SU-DHL-6 (cell line): Measurements from ENCODE around the gene PJVK.

ENCODE experiments used
- H2AFZ ChIP-seq: fragments of 200-600 bp; sonication (generic); 2 replicates; pipeline ENCODE4 v1.6.1; 2014; ENCODE audit warnings: low read depth, mild to moderate bottlenecking, moderate library complexity, mixed read lengths, antibody characterized with exemption, low read length; ENCODE audit not compliant: severe bottlenecking
- H3F3A ChIP-seq: fragments of 200-600 bp; shearing (Covaris generic); 2 replicates; pipeline ENCODE4 v1.6.0; 2016; ENCODE audit warnings: antibody characterized with exemption, mild to moderate bottlenecking; ENCODE audit not compliant: insufficient read depth
- H3K27ac ChIP-seq: fragments of 200-600 bp; sonication (generic); 2 replicates; pipeline ENCODE4 v1.5.1; 2016; ENCODE audit warnings: low read depth, mild to moderate bottlenecking, low read length, moderate library complexity, mixed read lengths
- H3K27me3 ChIP-seq: fragments of 200-600 bp; sonication (generic), shearing (Covaris generic); 2 replicates; pipeline ENCODE4 v1.6.0; 2014; ENCODE audit warnings: mild to moderate bottlenecking, low read length
- H3K36me3 ChIP-seq: fragments of 200-600 bp; sonication (generic); 2 replicates; pipeline ENCODE4 v1.6.1; 2014; ENCODE audit warnings: mild to moderate bottlenecking, low read length, mixed read lengths
- H3K4me2 ChIP-seq: fragments of 300-600, 200-600 bp; shearing (Covaris generic), sonication (generic); 2 replicates; pipeline ENCODE4 v1.6.0; 2014; ENCODE audit warnings: low read length, low read depth, mild to moderate bottlenecking; ENCODE audit not compliant: poor library complexity, severe bottlenecking
- H3K4me3 ChIP-seq: fragments of 200-600 bp; sonication (generic); 2 replicates; pipeline ENCODE4 v1.5.1; 2014; ENCODE audit warnings: antibody characterized with exemption, low read length, mild to moderate bottlenecking, mixed read lengths; ENCODE audit not compliant: insufficient read depth, poor library complexity, severe bottlenecking
- H3K79me2 ChIP-seq: fragments of 200-600 bp; sonication (generic); 2 replicates; pipeline ENCODE4 v1.6.1; 2014; ENCODE audit warnings: mild to moderate bottlenecking, low read length, moderate library complexity; ENCODE audit not compliant: insufficient read depth
- H3K9ac ChIP-seq: fragments of 200-600 bp; sonication (generic); 2 replicates; pipeline ENCODE4 v1.7.0; 2014; ENCODE audit warnings: mild to moderate bottlenecking, low read length
- H3K9me2 ChIP-seq: fragments of 200-600 bp; sonication (generic); replicated peaks from 2 replicates; pipeline ENCODE4 v1.6.1; 2014; ENCODE audit warnings: low read length; ENCODE audit not compliant: insufficient read depth
- H3K9me3 ChIP-seq: fragments of 200-600 bp; sonication (generic); 2 replicates; pipeline ENCODE4 v1.6.1; 2014; ENCODE audit warnings: low read length, mixed read lengths; ENCODE audit not compliant: insufficient read depth
- H4K20me1 ChIP-seq: fragments of 200-600 bp; sonication (generic); 2 replicates; pipeline ENCODE4 v1.6.1; 2014; ENCODE audit warnings: low read depth, mild to moderate bottlenecking, antibody characterized with exemption, low read length, moderate library complexity, mixed read lengths
- EZH2phosphoT487 ChIP-seq: fragments of 200-600 bp; sonication (generic), shearing (Covaris generic); conservative IDR thresholded peaks from 2 replicates; pipeline ENCODE4 v1.6.1; 2018; ENCODE audit warnings: mild to moderate bottlenecking, antibody characterized with exemption, low read length, moderate library complexity, mixed read lengths
- TF ChIP-seq, protein P1 (sequence below): fragments of 200-600 bp; sonication (generic); IDR thresholded peaks from one replicate; pipeline ENCODE4 v1.5.1; 2017; ENCODE audit warnings: antibody characterized with exemption, mild to moderate bottlenecking, low read length, moderate library complexity; ENCODE audit not compliant: insufficient read depth, poor library complexity, severe bottlenecking

PJVK gene

DNA sequence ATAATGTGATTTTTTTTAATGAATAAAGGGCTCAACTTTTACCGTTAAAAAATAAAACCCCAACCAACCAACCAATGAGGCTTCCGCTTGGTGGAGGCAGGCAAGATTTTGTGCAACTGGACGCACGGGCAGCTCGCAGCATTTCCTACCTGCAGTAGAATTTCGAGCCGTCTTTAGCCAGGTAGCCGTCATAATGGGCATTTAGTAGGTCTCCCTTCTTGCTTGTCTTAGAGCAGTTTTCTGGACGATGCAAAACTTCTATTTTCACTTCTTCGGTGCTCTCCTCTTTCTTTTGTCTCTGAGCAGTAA is 26.9 kb downstream of the PJVK start:
- H3K9ac ChIP-seq: peak overlapping the region; percentile 75
- no peaks in the 10 kb centered on the region for H3K9me3 ChIP-seq
- no peaks in the 10 kb centered on the region for H3K9me2 ChIP-seq
- H4K20me1 ChIP-seq: no peaks in the 10 kb centered on the region
- H2AFZ ChIP-seq: peak overlapping the region; percentile 90
- peaks cover 22% of the 10 kb centered on the region for H3K79me2 ChIP-seq
- TF ChIP-seq EZH2phosphoT487: no peak
- TF ChIP-seq, protein P1, sequence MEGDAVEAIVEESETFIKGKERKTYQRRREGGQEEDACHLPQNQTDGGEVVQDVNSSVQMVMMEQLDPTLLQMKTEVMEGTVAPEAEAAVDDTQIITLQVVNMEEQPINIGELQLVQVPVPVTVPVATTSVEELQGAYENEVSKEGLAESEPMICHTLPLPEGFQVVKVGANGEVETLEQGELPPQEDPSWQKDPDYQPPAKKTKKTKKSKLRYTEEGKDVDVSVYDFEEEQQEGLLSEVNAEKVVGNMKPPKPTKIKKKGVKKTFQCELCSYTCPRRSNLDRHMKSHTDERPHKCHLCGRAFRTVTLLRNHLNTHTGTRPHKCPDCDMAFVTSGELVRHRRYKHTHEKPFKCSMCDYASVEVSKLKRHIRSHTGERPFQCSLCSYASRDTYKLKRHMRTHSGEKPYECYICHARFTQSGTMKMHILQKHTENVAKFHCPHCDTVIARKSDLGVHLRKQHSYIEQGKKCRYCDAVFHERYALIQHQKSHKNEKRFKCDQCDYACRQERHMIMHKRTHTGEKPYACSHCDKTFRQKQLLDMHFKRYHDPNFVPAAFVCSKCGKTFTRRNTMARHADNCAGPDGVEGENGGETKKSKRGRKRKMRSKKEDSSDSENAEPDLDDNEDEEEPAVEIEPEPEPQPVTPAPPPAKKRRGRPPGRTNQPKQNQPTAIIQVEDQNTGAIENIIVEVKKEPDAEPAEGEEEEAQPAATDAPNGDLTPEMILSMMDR: no peak
- no peaks in the 10 kb centered on the region for H3K36me3 ChIP-seq
- H3K4me2 ChIP-seq: peak overlapping the region; percentile 99
- peaks cover 21% of the 10 kb centered on the region for H3F3A ChIP-seq
- H3K27me3 ChIP-seq: no peaks in the 10 kb centered on the region
- H3K4me3 ChIP-seq: peak overlapping the region; percentile 83
- H3K27ac ChIP-seq: peak overlapping the region; percentile 73

DNA sequence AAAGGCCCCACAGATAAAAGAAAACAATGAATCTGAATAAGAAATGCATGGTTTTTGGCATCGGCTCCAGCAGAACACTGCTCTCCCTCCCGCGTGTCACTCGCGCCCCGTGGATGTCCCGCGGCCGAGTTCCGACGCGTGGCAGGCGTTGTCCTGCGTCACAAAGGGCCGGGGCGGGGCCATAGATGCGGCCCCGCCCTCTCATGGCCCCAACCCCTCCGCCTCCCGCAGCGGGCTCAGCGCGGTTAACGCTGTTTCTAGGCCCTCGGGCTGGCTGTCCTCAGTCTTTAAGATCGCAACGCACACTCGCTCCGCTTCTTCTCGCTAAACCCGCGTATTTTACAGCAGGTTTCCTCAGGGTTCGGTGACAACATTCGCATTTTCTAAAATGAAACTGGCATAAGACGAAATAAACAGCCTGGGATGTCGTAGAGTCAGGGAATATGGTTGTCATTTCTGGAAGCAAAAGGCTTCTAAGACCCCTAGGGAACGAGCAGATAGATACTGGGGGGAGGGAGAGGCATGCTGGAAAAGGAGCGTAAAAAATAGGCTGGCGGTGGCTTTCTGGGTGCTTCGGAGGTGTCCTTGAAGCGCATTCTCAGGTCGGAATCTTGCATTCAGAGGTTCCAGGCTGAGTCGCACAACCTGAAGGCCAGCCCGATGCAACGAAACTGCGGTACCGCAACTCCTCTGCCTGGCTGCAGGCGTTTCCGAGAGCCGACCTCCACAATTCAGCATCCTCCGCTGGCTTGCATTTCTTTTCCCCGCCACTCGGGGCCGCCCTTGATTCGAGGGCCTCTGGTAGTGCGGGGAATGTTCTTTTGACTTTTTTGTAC is 27.5 kb downstream of the PJVK start, which contains the start of gene FKBP7:
Gene FKBP7 (minus strand): TSS at position 162 of the 836 bp plus-strand sequence. CDS start 101 bp downstream, at position 61.
- Histone ChIP-seq H3F3A (peaks cover 21% of the 10 kb centered on the region), H3K4me3 (peak within 1 kb of the TSS; percentile 83), H4K20me1 (no peaks in the 10 kb centered on the region), H3K9me2 (no peaks in the 10 kb centered on the region), H3K4me2 (peak within 1 kb of the TSS; percentile 99), H2AFZ (peak within 1 kb of the TSS; percentile 90), H3K27me3 (no peaks in the 10 kb centered on the region), H3K9me3 (no peaks in the 10 kb centered on the region), H3K9ac (peak within 1 kb of the TSS; percentile 75), H3K36me3 (no peaks in the 10 kb centered on the region), H3K79me2 (peaks cover 26% of the 10 kb centered on the region), H3K27ac (peak within 1 kb of the TSS; percentile 73)
- TF ChIP-seq, protein P1: peak; percentile 58
- no peak for TF ChIP-seq EZH2phosphoT487

DNA sequence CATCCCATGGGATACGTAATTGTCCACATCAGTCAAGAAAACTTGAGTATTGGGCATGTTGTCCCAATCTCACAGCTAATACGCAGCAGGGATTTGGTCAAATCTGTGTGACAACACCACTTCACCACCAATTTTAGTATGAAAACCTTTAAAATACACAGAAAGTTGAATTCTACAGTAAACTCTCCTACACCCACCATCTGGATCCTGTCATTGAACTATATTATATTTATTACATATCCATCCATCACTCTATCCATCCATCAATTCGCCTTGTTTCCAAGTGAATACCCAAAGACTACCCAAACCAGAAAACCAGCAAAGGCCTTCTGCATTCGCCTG is 28.1 kb downstream of the PJVK start:
- Histone ChIP-seq H3K27ac (peak overlapping the region; percentile 73), H3K27me3 (no peaks in the 10 kb centered on the region), H3F3A (peaks cover 21% of the 10 kb centered on the region), H2AFZ (peak overlapping the region; percentile 90), H3K9ac (peak overlapping the region; percentile 75; the same call in 1 of the 2 replicates), H3K4me3 (peak overlapping the region; percentile 83), H4K20me1 (no peaks in the 10 kb centered on the region), H3K9me2 (no peaks in the 10 kb centered on the region), H3K36me3 (no peaks in the 10 kb centered on the region), H3K9me3 (no peaks in the 10 kb centered on the region), H3K79me2 (peaks cover 31% of the 10 kb centered on the region), H3K4me2 (peak overlapping the region; percentile 99)
- TF ChIP-seq, protein P1: peak; percentile 8
- TF ChIP-seq EZH2phosphoT487: no peak
